HG02973 (cell line): ENCODE measurements around the gene ISCU.

ENCODE experiments used
- ATAC-seq: cut with Tn5 transposase; IDR thresholded peaks from one replicate; pipeline ENCODE4 v1.9.1; 2021; ENCODE audit warnings: moderate library complexity; ENCODE audit not compliant: unreplicated experiment

Gene ISCU

DNA sequence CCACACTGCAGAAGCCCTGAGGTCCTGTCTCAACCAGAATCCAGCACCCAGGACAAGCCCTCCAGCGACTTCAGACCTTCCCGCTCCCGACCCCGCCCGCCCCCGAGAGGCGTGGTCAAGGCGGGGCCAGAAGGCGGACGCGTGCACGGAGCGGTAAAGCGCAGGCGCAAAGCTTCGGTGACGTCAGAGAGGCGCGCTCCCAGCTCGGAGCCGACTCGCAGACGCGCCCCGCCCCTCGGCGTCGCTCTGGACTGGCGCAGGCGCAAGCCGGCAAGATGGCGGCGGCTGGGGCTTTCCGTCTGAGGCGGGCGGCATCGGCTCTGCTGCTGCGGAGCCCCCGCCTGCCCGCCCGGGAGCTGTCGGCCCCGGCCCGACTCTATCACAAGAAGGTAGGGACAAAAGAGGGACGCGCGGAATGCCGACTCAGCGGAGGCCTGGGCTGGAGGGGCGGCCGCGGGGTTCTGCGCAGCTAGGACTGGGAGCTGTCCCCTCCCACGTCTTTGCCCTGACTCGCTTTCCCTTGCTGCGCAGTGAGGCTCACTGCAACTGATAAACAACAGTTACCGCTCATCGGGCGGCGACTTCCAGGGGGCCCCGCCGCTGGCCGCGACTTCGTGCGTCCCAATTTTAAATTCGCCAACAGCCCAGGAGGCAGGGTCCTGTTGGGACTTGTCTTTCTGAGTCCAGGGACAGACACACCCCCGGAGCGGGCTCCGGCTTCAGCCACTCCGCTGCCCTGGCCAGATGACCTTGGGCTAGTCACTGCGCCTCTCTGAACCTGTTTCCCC lies at the start of gene ISCU:
TSS of gene ISCU (plus strand) at position 249 of the 788 bp plus-strand sequence. CDS start at position 276, 27 bp downstream.
- ATAC-seq: peak; percentile 41

DNA sequence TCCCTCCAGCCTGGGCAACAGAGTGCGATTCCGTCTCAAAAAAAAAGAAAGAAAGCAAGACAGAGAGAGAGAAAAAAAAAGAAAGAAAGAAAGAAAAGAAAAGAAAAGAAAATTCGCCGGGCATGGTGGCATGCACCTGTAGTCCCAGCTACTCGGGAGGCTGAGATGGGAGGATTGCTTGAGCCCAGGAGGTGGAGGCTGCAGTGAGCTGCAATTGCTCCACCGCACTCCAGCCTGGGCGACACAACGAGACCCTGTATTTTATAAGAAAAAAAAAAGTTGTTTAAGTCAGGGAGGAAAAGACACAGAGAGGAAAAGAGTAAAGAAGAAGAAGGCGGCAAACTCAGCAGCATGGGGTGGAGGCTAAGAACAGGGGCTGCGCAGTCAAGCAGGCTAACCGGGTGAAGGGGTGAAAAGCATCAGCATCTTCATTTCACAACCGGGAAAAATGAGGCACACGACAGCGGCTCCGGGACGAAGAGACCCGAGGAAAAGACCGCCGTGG lies 47.9 kb upstream of the ISCU start:
- ATAC-seq: no peak

DNA sequence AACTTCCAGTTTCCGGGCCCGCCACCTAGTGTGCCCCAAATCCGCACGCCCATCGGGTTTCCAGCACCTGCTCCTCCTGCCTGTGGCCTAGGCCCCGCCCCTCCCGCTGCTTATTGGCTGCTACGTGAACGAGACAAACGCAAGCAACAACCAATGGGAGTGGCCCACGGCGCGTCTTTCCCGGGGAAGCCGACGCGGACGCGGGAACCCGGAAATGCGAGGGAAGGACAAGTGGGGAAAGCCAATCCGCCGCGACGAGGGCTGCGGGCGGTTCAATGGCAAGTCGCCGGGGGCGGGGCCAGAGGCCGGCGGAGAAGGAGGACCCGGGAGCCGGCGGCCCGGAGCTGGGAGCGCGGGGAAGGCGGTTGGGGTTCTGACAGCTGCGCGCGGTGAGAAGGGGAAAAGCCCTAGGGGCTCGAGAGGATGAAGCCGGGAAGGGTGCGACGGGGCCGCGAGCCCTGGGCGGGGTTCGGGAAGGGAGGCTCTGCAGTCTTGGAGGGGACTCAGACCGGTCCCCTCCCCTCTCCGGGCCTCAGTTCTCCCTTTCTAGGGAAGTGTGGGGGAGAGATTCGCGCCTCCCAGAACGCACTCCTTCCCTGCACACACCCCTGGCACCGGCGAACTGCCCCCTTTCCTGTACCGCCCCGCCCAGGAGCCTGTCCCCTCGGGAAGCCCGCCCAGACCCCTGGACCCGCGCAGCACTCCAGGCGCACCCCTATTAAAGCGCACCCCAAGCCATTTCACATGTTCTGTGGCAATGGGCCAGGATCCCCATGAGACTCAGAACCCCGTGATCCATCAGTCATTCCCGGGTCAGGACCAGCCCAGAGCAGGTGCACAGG lies 47.2 kb upstream of the ISCU start, which contains the start of gene FICD:
TSS of gene FICD (plus strand) at position 305 of the 842 bp plus-strand sequence. CDS start 1,696 bp downstream, outside the sequence.
- ATAC-seq: peak; percentile 76

DNA sequence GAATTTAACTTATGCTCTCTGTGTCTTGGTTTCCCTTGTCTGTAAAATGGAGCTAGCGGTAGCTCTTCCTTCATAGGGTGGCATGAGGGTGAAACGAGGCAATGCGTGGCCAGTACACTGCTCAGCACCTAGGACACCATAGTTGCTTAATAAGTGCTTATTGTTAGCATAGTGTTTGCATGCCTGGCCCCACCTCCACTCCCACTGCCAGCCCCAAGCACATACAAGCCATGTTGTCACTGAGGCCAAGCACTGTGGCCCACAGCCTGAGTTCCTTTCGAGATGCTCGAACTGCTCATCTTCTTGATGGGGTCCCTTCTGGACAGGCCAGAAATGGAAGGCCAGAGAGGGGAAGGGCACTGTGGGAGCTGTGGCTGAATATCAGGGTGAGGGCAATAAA lies 46.5 kb upstream of the ISCU start:
- no peak for ATAC-seq

DNA sequence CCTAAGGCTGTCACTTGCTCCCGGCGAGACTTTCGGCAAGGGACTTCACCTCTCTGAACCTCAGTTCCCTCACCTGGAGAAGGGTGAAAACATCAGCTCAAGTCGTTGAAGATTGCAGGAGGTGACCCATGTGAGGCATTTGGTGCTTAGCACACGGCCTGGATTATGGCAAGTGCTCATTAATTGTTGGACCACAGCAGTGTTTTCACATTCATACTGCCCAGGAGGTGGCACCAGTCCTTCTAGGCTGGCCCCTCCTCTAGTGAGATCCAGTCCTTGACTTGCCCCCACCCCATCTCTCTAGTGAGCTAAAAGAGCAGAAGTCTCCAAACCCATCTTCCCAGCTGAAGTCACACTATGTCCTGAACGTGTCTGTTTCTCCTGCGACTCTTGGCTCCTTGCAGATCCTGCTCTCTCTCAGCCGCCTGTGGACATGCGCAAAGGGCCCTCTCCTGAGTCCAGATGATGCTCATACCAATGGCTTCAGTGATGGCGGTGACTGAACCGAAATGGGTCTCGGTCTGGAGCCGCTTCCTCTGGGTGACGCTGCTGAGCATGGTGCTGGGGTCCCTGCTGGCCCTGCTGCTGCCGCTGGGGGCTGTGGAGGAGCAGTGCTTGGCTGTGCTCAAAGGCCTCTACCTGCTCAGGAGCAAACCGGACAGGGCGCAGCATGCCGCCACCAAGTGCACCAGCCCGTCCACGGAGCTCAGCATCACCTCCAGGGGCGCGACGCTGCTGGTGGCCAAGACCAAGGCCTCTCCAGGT lies 45.7 kb upstream of the ISCU start:
- ATAC-seq: no peak

DNA sequence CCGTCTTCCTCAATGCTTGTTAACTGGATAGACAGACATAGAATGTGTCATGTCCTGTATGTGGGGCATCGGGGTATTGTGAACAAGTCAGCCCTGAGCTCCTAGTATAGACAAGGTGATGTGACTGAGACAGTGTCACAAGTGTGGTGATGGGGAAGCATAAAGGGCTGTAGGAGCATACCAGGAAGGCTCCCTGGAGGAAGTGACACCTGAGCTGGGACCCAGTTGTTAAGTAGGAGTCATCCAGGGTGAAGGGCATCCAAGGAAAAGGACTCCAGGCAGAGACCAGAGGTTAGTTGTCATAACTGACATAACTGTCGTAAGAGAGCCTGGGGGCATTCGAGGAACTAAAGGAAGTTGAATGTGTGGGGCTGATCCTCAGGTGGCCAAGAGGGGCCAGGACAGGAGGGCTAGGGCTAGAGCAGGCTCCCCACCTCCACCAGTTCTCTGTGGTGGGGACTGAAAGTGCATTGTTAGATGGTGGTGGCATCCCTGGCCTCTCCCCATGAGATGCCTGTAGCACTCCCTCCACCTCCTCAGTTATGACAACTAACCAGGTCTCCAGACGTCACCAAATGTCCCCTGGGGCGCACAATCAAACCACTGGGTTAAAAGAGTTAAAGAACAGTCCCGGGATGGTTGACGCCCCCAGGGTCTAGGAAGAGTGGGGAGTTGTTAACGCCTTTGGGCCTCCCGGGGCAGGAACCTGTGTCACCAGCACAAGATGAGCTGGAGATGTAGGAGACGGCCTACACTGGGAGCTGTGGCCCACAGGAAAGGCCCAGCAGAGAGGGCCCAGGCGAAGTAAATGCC lies 44.9 kb upstream of the ISCU start:
- ATAC-seq: no peak

DNA sequence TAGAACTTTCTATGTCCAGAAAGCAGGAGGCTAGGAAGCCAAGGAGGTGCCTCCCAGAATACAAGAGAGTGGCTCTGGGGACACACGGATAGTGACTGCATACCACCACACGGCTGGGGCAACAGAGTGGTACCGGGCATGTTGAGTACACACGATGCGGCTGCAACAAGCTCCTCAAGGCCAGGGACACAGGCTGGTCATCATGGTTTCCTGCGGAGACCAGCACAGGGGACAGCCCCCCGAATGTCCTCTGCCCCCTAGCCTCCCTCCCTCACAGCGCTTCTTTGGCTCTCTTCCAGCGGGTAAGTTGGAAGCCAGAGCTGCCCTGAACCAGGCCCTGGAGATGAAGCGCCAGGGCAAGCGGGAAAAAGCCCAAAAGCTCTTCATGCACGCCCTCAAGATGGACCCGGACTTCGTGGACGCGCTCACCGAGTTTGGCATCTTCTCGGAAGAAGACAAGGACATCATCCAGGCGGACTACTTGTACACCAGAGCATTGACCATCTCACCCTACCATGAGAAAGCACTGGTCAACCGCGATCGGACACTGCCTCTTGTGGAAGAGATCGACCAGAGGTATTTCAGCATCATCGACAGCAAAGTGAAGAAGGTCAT lies 44.2 kb upstream of the ISCU start:
- no peak for ATAC-seq

DNA sequence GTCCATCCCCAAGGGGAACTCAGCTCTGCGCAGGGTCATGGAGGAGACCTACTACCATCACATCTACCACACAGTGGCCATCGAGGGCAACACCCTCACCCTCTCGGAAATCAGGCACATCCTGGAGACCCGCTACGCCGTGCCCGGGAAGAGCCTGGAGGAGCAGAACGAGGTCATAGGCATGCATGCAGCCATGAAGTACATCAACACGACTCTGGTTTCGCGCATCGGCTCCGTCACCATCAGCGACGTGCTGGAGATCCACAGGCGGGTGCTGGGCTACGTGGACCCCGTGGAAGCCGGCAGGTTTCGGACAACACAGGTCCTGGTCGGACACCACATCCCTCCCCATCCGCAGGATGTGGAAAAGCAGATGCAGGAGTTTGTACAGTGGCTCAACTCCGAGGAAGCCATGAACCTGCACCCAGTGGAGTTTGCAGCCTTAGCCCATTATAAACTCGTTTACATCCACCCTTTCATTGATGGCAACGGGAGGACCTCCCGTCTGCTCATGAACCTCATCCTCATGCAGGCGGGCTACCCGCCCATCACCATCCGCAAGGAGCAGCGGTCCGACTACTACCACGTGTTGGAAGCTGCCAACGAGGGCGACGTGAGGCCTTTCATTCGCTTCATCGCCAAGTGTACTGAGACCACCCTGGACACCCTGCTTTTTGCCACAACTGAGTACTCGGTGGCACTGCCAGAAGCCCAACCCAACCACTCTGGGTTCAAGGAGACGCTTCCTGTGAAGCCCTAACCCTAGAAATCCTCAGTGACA lies 43.5 kb upstream of the ISCU start:
- no peak for ATAC-seq

DNA sequence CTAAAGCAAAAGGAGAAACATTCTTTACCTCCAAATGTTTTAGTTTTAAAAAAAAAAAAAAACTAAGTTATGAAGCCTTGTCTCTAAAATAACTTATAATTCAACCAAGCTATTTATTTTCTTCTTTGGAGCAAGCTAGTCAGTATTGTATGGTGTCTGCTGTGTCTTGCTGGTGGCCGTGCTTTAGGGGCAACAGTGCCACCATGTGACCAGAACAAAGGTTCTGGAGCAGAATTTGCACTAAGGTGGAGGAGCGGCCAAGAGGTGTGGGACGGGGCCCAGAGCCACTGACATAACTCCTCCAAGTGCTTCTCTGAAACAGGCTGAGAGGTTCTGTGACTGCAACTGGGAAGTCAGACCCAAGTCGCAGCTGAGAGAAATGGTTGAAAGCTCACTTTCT lies 42.8 kb upstream of the ISCU start:
- ATAC-seq: no peak

DNA sequence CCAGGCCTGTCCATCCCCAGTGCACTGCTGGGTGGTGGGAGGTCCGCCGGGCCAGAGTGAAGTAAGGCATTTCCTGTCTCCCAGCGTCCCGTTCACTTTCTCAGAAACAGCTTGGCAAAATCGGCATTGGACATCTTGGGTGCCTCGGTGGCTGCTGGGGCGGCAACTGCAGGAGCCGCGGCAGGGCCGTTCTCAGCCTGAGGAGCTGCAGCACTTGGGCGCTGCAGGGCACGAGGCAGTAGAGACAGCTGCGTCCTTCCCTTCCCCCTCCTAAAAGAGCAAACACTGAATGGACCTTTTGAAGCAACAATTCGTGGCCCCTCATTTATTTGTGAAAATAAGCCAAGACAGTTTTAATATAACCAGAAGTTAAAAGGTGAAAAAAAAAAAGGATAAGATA lies 39.0 kb upstream of the ISCU start:
- ATAC-seq: no peak

DNA sequence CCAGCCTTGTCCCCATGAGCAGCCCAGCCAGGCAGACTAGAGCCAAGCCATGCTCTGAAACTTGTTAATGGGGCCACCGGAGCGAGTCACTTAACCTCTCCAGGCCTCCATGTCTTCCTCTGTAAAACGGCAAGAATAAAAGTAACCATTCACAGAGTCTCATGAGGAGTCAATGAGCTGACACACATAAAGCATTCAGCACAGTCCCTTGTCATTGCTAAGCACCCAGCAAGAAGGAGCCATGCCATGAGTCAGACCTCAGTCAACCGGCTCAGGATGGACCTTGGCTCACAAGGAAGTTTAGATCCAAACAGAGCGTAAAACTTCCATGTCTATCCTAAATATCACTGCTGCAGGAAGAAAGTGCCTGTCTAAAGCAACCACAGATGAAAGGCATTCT lies 36.7 kb upstream of the ISCU start:
- ATAC-seq: no peak

DNA sequence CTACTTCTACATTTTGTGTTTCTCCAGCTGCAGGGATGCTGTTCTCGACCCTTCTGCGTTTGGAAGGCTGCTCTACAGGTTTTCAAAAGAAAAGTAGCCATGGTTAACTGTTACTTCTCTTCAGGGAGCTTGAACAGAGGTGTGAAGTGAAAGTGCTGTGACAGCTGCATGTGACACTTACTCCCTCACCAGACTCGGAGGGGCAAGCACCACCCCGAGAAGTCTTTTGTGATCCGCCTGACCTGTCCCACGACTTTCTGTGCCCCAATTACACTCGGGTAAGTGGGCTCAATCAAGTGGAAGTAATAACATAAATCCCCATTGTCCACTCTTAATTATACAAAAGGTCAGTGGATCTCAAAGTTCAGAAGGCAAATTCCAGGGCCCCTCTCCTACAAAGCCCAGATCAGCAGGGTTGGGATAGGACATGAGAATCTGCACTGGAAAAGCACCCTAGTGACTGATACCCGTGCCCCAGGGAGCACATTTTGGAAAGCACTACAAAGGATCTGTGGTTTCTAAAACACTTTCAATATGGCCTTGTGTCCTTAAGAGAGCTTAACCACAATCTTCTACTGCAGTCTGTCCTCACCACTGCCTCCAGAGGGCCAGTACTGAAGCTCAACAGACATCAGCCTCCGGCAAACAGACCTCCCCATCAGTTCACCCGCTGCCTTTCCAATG lies 35.8 kb upstream of the ISCU start:
- no peak for ATAC-seq

DNA sequence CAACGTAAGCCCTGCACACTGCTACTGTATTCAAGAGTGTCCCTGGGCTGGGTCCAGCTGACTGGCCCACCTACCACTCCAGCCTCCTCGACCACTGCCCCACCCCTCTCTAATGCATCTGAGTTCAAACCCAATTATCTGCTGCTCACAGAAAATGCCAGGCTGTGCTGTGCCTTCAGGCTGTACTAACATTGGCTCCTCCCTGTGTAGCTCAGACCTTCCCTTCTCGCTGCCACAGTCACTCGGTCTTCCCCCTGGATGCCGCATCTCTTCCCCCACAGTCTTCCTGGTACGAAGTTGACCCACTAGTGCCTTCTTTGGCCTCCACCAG lies 35.3 kb upstream of the ISCU start:
- ATAC-seq: no peak

DNA sequence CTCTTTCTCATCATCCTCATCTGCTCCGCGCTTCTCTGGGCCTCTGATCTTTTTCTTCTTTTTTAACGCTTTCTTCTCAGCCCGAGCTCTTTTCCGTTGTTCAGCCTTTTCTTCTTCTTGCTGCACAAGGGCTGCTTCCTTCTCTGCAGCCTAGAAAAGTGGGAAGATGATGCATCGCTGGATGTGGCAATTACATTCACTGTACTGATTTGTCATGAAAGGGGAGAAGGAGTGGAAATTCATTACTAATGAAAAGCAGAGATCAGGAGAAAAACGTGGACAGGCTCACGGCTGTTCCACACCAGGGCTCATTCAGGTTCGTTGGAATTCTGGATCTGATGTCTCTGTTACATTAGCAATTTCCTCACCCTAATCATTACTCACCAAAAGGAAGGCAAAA lies 32.2 kb upstream of the ISCU start:
- no peak for ATAC-seq

DNA sequence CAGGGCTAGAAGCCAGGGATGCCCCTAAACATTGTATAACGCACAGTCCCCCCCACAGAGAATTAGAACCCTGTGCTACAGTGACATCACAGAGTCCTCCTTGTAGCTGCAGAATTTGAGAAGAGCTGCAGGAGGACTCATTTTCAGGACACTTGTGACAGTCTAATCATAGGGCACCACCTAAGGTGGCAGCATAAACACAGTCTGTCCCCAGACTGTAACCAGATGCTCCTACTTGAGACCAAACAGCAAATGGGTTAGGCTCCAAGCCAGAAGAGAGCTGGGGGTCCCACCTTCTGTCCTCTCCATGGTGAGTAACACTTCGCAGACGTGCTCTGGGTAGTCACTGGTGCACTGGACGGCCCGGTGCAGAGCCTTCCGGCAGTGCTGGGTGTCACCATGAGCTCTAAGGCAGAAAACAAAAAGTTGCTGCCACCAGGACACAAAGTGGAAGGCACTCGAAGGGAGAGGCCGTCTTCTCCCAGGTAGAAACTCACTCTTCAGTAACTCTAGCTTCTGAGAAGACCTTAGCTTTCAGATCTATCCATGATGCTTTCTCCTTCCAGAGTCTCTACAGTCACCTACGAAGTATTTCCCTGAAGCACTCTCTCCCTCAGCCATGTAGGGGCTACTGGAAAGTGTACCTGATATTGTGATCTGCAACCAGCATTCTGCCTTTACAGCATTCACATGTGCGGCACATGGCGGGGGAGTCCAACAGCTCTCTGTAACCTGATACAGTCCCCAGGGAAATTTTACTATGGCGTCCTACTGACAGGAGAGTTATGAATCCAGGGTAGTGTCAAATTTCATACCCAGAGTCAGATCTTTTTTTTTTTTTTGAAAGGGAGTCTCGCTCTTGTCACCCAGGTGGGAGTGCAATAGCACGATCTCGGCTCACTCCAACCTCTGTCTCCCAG lies 30.2 kb upstream of the ISCU start:
- ATAC-seq: no peak

DNA sequence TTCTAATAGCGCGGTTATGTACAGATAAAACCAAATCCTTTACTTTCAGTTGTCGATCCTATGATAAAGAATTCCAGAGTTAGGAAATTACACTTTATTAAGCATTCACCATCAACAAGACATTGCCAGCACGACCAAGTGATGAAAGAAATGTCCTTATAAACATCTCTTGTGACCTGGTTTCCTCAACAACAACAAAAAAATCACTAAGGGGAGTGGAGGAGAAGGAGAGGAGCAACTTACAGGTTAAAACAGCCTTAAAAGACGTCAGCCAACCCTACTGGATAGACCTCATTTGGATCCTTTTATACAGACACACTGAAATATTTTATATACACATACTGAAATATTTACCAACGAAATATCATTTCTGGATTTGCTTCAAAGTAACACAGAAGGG lies 24.2 kb upstream of the ISCU start:
- ATAC-seq: no peak

DNA sequence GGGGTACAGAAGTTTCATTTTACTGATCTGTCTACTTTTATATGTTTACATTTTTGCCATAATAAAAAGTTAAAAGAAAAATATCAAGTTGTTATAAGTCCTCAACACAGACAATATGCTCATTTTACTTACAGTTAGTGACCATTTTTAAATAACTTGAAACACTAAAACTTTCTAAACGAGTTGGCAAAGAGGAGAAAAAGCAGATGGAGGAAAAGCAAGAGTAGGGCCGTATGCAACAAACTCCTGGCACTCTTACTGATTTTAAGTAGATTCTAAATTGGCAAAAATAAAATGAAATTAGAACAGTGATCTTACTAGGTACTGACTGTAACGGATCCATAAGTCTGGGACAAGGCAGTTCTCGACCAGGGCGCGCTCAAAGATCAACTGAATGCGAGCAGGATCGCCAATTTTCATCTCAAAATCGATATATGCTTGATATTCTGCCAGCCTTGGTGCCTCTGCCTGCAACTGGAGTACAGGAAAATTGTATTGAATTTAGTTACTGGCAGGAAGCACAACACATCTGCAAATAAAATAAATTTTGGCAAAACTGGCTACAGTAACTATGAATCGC lies 23.7 kb upstream of the ISCU start:
- ATAC-seq: no peak
